GM21786 (cell line): ENCODE measurements around the gene OR11A1.

Experiments
- ATAC-seq: cut with Tn5 transposase; IDR thresholded peaks from one replicate; pipeline ENCODE4 v1.9.1; 2021; ENCODE audit not compliant: unreplicated experiment

OR11A1 gene, protein sequence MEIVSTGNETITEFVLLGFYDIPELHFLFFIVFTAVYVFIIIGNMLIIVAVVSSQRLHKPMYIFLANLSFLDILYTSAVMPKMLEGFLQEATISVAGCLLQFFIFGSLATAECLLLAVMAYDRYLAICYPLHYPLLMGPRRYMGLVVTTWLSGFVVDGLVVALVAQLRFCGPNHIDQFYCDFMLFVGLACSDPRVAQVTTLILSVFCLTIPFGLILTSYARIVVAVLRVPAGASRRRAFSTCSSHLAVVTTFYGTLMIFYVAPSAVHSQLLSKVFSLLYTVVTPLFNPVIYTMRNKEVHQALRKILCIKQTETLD

DNA sequence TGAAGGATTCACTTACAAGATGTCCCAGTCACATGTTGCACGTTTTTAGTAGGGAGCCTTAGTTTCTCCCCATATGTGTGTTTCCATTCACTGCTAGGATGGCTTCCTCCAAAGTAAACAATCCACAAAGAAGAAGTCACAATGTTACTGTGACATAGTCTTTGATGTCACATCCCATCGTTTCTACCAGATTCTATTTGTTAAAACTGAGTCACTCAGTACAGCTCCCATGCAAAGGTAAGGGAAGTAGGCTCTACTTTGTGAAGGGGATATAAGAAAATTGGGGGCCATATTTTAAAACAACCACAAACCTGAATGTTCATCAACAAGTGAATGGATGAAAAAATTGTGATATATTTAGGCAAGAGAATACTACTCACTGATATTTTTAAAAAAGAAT lies at the start of gene OR11A1, which contains the start of gene OR2H1:
OR11A1 (minus strand) TSS at position 101 of the 400 bp plus-strand sequence. CDS start 29,430 bp downstream, outside the sequence.
OR2H1 (plus strand) TSS at position 185 of the 400 bp plus-strand sequence. CDS start 4,615 bp downstream, outside the sequence.
- ATAC-seq, result no peak

DNA sequence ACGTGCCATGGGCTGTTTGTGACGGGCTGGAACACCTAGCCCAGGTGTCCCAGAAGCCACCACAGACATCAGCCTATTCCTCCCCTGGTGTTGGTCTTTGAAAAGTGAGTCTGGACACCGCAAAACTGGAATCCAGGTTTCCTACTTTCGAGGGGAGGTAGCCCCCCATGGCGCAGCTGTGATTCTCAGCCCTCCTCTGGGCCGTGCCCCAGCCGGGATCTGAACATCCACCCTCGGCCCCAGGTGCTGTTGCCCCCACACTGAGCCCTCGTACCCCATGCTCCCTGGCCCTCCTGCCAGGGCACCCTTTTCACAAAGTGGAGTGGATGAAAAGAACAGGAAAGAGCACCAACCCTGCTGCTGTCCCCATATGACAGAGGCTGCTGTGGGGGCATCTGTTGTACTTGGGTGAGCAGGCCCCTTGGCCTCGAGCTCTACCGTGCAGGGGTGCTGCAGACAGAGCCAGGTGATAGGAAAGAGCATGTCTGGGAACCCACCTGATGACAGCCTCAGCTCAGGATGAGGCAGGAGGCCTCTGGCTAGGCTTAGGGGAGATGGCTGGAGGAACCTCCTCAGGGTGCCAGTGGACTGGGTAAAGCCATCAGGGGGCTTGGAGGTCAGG lies 49.7 kb upstream of the OR11A1 start:
- ATAC-seq, result no peak

DNA sequence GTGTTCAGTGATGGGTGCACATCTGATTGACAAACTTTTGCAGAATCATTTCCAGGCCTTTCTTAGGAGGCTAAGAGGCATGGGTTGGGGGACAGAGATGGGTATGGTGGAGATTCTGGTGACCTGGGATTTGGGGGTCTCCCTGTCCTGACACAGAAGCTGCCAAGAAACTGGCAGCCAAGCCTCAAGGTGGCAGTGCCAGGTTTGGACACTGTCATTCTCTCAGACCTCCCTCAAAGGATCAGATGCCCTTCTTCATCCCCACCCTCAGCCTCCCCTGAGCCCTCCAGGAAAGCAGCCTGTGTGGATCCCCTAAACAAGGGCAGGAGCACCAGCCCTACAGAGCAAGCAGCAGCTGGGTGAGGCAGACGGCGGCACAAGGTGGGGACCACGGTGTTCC lies 48.9 kb upstream of the OR11A1 start:
- no peak for ATAC-seq

DNA sequence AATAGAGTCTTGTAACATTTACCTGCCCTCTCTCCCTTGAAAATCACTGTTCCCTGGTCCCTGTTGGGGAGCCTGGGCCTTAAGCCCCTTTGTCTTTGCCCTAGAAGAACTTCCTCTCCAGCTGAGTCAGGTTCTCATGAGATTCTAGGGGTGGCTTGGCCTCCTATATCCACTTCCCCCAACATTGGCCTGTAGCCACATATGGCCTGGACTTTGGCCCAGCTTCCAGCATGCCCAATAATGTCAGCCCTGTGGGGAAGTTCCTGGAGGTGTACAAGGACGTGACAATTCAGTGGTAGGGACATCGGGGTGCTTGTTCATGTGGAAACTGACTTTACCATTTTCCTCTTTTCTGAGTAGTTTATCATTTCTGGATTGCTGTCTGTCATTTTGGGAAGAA lies 48.1 kb upstream of the OR11A1 start:
- ATAC-seq, result no peak

DNA sequence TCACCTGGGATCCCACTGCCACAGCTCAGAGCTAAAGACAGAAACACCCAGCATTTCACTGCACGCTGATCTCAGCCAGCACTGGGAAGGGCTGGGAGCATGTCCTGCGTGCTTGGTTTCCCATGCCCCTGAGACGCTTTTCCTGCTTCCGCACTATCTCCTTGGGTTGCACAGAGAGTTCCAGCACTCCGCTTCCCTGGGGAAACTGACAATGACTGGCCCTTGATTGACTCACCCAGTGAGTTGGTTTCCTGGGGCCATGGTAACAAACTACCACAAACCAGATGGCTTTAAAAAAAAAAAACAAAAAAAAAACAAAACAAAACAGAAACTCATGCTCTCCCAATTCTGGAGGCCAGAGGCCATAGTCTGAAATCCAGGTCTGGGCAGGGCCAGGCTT lies 45.7 kb upstream of the OR11A1 start:
- ATAC-seq, result no peak

DNA sequence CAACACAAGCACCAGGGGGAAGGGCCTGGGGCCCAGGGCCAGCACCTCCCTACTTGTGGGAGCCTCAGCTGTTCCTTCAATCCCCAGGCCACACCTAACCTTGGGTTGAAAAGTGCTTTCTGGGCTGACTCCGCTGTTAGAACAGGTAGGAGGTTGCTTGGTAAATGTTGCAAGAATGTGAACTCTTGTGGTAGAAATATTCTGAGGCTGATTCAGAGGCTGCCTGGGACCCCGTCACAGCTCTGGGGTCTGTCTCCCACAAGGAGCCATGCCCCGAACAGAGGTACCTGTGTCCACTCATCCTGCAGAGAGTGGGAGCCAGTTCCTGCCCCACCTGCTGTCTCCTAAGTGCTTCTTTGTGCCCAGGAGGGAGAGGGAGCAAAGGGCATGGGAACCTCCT lies 45.3 kb upstream of the OR11A1 start:
- no peak for ATAC-seq

DNA sequence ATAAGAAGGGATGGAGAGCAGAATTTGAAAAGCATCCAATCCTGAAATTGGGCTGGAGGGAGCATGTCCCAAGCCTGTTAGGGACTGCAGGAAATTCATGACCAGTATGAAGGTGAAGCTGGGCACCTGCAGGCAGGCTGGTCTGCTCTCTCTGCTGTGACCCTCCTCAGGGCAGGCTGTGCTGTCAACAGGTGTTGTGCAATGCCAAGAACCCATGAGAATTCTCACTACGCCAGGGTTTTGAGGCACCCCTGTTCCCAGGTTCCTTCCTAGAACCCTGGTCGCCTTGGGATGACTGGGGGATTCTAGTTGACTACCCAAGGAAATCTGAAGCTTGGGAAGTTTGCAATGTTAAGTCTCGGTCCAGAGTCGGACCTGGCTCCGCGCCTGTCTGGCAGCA lies 44.2 kb upstream of the OR11A1 start:
- ATAC-seq, result no peak

DNA sequence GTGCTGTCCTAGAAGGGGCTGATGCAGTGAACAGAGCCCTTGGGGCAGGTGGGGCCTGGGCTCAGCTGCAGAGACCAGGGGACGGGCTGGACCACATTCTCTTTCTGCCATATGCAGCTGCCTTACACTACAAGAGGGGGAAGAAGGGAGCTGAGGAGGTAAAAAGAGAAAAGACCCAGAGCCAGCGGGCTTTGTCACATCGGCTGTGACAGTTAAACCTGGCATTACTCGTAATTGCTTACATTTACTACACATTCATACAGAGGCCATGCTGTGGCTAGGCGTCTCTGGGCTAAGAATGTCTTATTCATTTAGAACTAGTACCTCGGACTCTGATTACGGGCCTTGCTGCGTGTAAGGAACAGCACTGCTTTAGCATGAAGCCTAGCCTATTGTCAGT lies 43.7 kb upstream of the OR11A1 start:
- no peak for ATAC-seq

DNA sequence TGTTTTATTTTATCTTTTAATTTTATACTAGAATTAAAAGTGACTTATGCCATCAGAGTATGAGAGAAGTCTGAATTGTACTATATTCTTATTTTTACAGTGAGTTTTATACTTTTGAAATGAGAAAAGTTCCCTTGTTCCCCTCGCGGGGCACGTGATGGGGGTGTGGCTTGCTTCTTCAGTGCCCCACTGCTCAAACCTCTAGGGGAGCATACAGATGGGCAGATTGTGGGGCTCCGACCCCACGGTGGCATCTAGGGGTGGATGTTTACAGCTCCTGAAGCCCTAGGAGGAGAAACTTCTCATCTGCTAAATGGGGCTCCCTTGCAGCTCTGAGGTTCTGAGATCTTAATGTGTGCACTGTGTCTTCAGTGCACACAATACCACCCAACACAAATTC lies 42.8 kb upstream of the OR11A1 start:
- ATAC-seq, result no peak

DNA sequence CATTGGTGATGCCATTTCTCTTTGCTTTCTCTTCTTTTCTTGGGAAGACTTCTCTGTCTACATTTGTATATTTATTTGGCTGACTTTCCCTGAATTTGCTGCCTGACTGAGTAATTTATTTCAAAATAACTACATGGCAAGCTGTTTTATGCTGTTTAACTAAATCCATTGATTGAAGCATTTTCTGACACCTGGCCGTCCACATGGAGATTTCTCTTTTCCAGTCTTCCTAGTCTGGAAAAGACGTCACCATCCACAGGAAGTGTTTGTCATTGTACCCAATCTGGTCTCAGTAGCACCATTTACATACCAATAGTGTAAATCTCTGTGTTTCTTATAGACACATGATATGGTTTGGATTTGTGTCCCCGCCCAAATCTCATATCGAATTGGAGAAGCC lies 40.1 kb upstream of the OR11A1 start:
- no peak for ATAC-seq

DNA sequence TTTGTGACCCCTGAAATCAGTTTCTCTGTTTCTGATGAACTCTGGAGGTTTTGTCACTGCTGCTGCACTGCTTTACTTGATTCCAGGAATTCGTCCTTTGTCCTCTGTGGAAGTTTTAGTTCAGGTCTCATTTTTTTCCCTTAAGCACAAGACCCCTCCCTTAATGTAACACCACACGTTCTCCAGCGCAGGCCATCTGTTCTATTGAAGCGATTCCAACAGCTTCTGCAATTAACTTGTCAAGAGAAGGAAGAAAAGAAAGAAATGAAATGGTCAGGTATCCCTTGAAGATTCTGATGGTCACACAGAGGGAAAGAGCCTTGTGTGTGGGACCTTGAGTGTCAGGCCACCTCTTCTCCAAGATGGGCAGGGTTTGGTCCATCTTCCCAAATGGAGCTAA lies 38.7 kb upstream of the OR11A1 start:
- ATAC-seq, result no peak

DNA sequence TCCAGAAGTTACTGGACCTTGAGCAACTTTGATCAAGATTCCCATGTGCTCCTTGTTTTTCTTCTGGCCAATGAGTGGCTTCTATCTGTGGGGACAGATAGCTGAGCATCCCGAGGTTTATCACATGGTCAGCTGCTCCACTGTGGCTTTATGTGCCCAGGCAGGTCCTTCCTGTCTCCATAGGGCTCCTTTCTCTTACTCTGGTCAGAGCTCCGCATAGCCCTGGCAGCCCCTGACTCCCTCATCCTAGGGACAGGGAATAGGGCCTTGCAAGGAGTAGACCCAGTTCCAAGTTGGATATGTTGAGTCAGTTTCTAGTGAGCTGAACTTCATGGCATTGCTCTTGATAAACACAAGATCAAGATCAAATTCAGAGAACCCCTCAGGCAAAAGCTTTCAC lies 37.3 kb upstream of the OR11A1 start:
- no peak for ATAC-seq

DNA sequence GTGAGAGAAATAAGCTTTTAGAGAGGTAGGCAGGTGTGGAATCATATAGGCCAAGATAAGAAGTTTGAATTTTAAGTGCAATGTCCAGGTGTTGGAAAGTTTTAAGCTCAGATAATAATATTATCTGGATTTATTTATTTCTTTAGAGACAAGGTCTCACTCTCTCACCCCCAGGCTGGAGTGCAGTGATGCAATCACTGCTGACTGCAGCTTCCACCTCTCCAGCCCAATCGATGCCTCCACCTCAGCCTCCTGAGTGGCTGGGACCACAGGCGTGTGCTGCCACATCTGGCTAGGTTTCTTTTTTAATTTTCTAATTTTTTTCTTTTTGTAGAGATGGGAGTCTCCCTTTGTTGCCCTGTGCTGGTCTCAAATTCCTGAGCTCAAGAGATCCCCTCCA lies 36.4 kb upstream of the OR11A1 start:
- ATAC-seq, result no peak

DNA sequence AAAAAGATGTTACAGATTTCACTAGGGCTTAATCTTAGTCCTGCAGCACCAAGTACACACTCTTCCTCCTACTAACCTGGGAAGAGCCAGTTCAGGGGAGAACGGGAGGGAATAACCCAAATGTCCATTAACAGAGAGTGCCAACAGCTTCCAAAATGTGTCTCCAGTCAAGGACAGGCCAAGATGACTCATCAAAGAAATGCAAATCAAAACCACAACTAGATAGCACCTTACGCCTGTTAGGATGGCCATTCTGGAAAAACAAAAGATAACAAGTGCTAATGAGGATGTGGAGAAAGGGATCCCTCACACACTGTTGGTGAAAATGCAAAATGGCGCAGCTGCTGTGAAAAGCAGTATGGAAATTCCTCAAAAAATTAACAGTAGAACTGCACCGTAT lies 34.7 kb upstream of the OR11A1 start:
- ATAC-seq, result no peak

DNA sequence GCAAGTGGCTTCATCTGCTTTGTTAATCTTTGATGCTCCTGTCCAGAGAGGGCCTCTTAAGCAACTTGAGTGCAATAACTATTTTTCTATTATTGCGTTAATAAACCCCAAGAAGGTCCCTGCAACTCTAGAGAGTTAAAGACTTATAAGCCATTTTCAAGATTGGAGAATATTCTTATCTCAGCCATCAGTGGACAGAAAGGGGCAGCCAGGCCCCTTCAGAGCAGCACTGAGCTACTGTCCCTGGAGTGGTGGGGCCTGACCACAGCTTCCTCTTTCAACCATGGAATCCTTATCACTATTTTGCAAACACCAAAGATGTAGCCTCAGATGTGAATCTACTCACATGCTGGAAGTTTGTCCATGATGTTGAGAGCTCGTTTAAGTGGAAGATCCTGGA lies 33.7 kb upstream of the OR11A1 start:
- no peak for ATAC-seq

DNA sequence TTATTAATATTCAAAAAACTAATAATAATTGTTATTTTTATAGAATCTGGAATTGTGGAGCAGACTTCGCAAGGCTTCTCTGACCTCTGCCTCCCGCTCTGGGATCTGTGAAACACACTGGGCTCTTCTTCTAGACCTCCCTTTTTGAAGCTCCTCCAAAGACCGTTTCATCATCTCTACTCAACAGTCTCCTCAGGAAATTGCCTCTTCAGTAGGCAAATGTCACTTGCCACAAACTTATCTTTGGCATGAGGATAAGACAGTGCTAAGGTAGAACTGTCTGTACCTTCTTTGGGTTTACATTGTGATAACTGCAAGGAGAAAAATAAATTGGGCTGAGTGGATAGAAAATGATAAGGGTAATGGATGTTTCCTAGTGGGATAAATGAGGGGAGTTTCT lies 33.2 kb upstream of the OR11A1 start:
- no peak for ATAC-seq

DNA sequence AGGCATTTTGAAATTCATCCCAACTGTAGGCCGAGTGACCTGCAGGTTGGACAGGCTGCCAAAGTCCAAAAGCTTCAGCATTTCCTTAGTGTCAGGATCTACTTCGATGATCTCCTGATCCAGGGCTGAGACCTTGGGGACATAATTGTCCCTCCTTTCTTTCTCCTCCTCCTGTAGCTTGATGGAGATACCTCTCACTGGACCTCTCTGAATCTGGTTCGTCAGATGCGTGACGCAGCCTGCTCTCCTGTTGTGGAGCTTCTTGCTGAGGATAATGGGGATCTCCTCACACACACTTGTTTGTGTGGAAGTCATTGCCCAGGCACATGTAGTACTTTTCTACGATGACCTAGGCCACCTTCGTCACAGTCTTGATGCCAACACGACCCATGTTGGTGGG lies 32.4 kb upstream of the OR11A1 start:
- ATAC-seq, result no peak

DNA sequence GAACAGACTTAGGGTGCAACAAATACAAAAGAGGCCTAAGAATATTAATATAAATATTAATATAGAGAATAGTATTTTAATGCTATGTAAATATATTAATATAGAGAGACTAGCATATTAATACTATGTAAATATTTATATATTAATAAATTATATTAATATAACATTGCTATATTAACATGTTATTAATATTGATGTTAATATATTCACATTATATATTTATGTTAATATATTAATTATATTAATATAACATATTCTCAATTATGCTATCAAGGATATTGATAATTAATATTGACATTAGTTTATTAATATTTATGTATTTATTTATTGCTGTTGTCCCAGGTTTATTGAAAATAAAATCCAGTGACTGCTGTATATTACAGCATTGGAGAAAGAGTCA lies 32.0 kb upstream of the OR11A1 start:
- ATAC-seq, result no peak

DNA sequence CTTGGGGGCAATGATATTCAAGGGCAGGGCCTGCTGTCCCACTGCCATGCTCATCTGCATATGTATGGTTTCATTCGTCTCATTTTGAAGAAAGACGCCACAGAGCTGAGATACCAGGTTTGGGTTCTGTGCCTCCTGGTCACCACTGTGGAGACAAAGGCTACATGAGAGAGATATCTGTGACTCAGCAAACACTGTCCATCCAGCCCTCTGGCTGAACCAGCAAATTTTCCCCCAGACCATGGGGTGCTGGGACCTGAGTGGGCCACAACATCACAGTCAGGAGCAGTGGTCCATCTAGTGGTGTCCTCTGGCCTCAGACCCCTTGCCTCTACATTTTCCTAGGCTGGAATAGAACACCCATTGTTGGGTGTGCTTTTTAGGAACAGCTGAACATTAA lies 30.8 kb upstream of the OR11A1 start, which contains the start of gene MAS1L:
MAS1L (minus strand) TSS at position 297 of the 400 bp plus-strand sequence; CDS start at position 243, 54 bp downstream.
- no peak for ATAC-seq

DNA sequence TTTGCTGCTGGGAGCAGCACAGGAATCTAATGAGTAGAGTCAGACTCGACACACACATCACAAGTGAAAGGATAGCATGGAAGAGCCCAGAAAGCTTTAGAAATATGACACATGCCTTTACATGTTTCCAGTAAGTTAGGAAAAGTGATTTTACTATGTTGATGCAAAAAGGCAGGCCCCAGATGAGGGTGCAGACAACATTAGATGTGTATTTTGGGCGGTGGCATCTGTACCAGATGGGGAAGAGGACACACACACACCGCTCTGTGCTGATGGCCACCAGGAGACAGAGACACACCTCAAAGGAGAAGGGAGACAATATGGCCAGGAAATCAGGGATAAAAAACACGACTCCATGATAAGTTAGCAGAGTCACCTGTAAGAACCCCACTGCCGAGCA lies 30.3 kb upstream of the OR11A1 start:
- ATAC-seq, result no peak

DNA sequence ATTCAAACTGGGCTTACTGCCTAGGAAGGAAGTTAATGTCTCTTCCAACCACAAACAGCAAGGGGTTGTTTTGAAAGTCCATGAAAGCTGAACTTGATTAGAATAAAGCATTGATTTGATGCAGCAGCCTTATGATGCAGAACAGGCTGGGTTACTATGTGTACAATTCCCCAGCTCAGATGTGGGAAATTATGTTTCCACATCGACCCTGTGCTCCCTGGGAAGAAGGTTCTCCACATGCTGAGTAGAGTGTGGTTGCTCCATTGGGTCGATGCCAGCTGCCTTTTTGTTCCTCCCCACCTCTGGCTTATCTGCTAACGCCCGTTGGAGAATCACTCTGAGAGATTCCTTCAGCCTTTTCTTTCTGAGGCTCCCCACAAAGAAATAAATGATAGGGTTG lies 29.7 kb upstream of the OR11A1 start:
- no peak for ATAC-seq

DNA sequence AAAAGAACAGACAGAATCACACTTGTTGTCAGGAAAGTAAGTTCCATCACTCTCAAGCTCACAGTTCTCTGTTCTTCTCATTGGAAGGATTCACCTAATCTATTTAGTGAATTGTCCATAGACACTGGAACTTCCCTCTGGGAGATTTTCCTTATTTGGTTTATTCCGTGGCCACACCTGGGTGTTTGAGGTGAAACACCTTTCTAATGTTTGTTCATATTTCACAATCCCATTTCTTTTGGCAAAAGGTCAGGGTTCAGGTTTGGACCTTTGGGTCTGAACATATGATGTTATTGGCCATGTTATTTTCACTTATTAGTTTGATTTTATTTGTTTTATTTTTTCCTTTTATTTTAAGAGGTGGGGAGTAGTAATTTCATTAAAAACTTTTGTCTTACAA lies 26.9 kb upstream of the OR11A1 start:
- no peak for ATAC-seq

DNA sequence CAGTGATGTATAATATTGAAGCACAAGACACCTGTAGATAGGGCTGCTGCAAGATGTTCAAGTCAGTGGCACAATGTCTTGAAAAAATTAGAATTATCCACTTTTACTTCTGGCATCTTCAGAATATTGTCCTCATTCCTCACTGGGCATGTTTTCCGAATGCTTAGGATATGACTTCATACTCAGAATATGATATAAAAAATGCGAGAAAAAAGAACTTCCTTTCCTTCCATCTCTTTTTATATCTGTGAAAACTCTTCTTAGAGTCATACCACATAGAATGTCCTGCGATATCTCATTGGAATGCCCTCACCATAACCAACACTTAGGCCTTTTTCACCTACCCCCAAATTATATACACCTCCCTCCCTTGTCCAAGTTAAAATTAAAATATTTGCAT lies 26.3 kb upstream of the OR11A1 start:
- ATAC-seq, result no peak
